ENCODE measurements around the gene SLX4IP.

The SLX4IP gene

GRCh38 chr20:10654630-10655029, 219.5 kb downstream of the SLX4IP start:
- DNase-seq, result peak; percentile 20

- DNase-seq, result no peak
Measured at GRCh38 chr20:10655720-10656669, 220.9 kb downstream of the SLX4IP start.

DNA sequence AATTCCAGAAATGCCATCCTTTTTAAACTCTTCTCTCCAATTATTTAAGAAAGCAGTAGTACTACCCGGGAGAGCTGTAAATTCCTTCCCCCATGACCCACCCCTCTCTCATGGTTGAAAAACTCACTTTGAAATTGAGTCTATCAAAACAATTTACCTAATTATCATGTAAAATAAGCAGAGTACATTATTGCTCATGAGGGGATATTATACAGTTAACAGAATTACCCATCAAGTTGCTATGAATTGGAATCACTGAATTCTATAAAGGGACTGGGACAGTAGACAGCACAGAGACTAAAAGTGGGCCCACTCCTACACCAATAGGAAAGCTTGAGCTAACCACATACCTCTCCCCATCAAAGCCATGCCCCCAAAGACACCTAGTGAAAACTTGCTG, 222.3 kb downstream of the SLX4IP start:
- no peak for DNase-seq

DNA sequence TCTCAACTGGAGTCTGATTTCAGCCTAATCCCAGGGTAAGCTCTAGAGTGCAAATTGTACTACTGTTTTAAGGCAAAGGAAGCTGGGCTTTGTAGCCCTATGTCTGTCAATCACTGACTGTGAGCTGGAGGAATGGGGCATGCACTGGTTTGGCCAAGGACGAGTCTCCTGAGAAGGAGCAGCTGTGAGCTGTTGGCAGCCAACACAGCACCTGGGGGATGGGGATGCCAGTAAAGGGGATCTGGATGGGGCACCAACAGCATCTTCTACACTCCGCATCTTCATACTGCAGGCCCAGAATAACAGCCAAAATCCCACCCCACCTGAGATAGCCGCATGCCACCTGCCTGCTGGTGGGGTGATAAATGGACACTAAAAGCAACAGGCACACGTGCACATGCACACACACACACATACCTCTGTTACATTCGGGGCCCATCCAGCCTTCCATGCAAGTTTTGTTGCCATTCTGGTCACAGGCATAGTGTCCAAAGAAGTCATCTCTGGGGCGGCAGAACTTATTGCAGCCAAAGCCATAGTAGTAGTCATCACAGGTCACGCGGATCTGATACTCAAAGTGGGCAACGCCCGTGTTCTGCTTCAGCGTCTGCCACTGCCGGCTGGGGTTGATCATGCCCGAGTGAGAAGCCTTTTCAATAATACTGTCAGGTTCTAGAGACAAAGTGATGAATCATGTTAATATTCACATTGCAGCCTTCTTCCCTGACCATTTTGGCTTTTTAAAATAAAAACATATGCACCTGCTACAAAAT, 223.1 kb downstream of the SLX4IP start:
- DNase-seq, result no peak

GRCh38 chr20:10658876-10659632, 223.9 kb downstream of the SLX4IP start:
- DNase-seq, result no peak

DNA sequence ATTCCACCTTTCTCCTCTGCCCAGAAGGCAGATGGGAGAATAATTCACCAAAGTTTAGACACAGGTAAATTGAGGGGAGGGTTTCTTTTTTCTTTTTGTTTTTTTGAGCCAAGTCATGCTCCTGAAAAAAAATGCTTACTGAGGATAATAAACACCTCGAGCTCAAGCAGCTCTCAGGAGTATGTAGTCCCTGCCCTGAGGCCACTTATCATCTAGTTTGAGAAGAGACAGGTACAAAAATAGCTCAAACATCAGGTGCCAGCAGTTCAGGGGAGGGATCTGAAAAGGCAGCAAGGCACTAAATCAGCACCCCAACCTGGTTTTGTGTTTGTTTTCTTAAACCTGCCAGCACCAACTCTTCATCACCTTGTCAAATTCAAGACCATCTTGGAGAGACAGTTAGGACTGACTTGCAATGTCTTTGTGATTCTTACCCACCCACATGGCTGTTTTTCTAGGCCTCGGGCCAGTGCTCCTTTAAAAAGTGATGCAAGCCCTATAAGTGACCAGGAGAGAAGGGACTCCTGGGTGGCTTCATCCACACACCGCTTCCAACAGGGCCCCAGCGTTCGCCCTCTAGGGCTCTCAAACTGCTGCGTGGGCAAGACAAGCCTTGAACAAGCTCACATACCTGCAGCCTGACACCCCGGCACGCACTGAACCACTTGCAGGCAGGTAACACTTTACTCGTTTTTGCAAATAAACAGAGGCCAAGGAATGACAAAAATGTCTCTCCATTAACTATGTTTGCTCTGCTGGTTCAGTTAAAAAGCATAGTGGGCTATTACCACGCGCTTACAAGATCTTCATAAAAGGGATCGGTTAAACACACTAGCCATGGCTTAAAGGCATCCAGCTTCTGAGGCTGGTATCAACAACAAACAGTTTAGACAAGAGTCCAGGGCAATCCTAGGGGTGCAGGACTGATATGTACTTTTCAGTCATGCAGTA, 224.8 kb downstream of the SLX4IP start:
- no peak for DNase-seq

DNA sequence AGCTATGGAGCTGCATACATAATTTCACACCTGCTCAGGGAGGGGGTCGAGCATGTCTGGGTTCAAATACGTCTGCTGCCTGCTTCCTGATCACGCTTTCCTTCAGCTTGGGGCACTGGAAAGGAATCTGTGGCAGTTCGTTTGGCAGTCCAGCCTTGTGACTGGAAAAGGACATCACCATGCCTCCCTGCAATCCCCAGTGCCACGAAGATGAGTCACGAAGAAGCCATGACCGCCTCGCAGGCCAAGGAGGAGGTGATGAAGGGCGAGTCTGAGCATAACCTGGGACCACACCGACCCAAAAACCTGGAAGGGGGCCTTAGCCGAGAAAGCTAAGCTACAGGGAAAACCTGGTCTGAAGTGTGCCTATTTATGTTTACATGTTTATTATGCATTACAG, 225.6 kb downstream of the SLX4IP start:
- no peak for DNase-seq

DNA sequence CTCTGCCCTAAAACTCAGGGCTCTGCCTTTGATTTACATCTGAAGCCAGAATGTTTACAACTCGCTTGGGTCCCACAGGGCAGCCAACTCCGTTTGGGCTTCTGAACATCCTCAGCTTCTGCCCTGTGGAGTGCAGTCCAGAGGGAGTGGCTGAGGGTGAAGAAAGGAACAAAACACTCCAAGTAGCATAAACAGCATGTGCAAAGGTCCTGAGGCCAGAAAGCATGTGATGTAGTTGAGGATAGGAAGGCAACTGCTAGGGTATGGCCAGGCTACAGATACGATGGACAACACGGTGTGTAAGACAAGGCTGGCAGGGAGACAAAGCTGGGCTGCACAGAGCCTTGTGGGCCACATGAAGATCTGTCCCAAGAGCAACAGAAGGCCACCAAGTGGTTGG, 226.2 kb downstream of the SLX4IP start:
- DNase-seq, result no peak

- no peak for DNase-seq
Measured at GRCh38 chr20:10662151-10662550, 227.0 kb downstream of the SLX4IP start.

- DNase-seq, result no peak
Measured at GRCh38 chr20:10662661-10663458, 227.8 kb downstream of the SLX4IP start.

DNA sequence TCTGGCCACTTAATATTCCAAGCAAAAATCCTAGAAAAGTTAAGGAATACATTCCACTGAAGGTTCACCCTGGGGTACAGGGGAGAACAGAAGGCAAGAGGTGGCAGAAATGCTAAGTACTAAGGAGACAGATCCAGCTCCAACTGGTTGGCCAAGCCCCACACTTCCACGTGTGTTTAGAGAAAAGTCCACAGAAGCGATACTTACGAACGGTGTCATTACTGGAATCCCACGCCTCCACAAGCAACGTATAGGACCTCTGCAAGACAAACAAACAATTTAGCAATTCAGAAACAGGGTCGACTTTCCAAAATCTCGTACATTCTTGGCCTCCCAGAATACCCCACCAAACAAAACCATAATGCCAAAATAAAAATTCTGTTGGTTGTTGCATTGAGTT, 228.7 kb downstream of the SLX4IP start:
- no peak for DNase-seq

GRCh38 chr20:10665027-10665561, 230.0 kb downstream of the SLX4IP start:
- DNase-seq, result no peak

DNA sequence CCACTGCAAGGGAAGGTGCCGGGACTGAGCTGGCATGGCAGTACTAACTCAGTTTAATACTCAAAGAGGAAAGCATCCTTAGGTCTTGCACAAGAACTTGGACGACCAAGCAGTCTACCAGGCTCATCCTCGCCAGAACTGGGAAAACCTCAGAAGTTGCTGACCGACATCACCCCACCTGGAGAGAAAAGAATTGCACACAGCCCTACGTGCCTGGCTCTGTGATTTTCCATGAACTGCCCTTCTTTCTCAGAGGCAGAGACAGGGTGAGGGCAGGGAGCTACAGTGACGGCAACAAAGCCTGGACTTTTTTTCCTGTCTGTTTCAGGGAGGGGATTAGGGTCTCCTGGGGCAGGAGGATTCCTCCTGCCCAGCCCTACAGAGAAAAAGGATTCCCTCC, 230.7 kb downstream of the SLX4IP start:
- DNase-seq, result no peak

DNA sequence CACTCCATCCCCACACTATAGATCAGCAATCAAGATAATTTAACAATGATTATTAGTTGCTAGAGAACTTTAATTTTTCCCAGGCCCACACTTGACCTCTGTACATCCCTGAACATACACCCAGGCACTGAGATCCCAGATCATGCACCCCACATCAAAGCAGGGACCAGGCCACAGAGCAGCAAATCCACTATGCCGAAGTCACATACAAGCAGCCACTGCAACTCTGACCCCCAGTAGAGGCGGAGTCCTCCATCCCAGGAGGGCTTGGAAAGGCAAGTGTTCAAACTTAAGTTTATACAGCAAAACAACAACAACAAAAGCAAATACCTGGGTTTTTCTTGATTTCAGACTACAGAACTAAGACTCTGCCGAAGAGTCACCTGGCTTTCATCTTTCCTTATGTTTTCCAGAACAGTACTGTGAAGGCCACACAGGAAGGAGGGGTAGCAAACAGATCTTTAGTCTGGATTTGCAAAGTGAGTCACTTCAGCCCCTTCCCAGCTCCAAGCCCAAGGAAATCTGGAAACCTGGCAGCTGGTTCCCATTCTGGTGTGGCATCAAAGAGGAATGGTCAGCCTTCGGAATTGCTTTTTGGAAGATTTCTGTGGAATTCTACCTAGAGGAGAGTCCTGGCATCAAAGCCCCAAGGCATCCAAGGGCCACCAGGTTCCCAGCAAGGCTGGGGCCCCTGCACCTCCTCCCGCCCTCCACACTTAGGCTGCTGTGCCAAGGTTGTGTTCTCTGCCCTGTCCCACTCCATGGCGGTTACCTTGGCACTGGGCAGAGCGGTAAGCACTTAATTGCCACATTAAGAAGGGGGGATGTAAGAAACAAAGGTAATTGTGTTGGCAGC, 231.3 kb downstream of the SLX4IP start:
- no peak for DNase-seq

- peak; percentile 79 for DNase-seq
Measured at GRCh38 chr20:10667077-10667401, 231.9 kb downstream of the SLX4IP start.

- DNase-seq, result peak; percentile 38
Measured at GRCh38 chr20:10667560-10668167, 232.6 kb downstream of the SLX4IP start.

- no peak for DNase-seq
Measured at GRCh38 chr20:10668677-10669368, 233.7 kb downstream of the SLX4IP start.

DNA sequence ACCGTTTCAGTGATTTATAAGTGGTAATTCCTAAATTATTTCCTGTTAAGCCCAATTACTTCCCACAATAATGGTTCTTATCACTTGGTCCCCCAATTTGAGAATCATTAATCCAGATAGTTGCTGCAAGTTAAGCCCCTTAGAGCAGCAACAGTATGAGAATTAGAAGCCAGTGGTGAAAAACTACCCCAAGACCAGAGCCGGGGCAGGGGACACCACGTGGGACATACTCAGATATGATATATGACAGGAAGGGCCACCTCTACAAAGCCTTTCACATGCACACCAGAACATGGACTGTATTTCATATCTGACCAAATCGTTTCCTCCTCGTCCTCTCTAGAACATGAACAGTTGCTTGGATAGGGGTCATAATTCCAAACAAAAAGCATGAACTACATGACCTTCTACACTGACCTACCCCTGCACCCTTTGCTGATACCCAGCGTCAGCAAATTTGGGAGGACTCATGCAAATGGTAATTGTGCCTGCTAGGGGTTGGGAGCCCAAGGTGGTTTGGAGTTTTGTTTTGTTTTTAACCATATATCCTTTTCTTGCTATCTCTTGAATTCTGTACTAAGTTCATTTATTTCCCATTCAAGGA, 234.8 kb downstream of the SLX4IP start:
- DNase-seq, result no peak
